Nucleus accumbens (tissue), 56 donors: Measurements from ENCODE around the gene SPTB.
"Not testable (repeated sequence)": the region's sequence is repeated elsewhere in the genome, so short reads cannot be mapped to it uniquely, and the experiment has no call there.

ENCODE experiments used
- DNase-seq, 56 donors: peaks; one replicate each; lab custom pipeline; 2025; lab: John Stamatoyannopoulos, UW

Gene SPTB

DNA sequence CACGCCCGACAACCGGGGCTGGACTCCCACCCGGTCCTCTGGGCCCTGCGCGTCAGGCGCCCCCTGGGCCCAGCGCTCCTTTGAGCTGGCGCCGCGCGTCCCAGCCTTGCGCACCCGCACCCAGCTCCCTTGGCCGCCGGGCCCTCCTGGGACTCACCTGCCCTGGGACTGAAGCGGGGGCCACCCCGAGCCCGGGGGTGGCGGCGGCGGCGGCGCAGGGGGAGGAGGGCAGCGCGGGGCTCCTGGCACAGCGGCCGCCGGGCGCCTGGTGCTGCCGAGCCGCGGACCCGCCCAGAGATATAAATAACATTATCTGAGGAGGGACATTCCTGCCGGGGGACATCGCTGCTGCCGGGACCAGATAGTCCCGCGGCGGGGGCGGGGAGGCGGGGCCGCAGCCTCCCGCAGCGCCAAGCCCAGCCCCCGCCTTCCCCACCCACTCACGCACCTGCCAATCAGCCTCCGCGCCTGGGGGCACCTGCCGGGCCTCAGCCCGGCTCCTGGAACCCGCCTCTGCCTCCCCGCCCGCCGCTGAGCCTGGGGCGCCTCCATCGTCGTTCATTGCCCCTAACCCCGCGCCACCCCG, at the start of gene SPTB:
Gene SPTB, minus strand, starts transcription at position 273 of the 586 bp plus-strand sequence. CDS start 56,813 bp downstream, outside the sequence.
- peak in 31 of 56 donors; percentile 8 to 75 (median 46) for DNase-seq

DNA sequence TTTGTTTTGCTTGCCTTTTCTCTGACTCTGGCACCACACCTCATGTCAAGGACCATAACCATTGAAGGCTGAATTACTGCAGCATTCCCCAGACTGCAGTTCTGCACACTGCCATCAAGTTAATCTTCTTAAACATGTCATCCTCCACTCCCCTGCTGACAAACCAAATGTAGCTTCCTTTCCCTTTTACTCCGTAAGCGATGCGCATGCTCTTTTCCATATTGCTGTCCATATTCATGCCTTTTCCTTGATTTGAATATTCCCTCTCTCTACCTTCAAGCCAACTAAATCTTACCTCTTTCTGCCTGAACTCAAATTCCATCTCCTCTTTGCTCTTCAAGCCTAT, 49.3 kb upstream of the SPTB start:
- no peak for DNase-seq

- DNase-seq, result no peak
These were observed 48.7 kb upstream of the SPTB start for GRCh38 chr14:64928239-64929013.

DNA sequence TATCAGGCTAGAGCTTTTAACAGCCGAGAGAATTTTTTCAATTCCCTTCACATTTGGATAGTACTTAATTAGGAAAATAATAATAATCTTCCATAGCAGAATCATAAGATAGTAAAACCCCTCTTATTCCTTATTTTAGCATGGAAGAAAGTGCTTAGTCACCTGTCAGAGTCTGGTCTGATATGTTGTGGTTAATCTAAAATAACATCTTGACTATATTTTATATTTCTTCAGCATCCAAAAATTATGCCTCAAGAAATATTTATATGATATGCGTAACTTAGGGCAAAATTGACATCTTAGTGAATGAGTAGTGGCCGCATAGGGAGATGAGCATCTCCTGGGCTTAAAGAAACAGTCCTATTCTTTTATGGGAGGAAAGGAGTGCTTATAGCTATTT, 47.3 kb upstream of the SPTB start:
- DNase-seq, result no peak

DNA sequence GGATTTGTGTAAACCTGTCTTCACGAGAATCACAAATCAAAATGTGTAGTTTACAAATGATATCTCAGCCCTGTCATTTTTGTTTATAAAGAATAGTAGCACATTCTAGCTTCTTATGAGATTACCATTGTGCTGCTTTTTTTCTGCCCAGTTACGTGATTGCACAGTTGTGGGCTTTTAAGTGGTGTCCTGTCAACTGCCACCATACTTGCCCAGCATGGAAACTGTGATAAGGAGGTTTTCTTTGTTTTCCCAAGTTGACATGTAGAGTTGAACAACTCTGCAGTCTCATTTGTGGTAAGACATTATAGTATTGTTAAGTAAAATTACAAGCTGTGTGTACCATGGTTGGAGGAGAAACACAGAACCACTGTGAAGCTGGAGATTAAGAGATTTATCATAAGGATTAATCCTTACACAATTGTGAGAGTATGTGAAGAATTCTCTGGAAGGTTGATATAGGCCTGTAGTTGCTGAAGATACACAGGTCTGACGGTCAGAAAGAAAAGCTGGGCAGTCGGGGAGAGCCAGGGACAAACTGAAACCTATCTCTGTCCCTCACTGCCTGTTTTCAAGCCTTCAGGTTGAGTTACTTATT, 46.8 kb upstream of the SPTB start:
- DNase-seq, result no peak

DNA sequence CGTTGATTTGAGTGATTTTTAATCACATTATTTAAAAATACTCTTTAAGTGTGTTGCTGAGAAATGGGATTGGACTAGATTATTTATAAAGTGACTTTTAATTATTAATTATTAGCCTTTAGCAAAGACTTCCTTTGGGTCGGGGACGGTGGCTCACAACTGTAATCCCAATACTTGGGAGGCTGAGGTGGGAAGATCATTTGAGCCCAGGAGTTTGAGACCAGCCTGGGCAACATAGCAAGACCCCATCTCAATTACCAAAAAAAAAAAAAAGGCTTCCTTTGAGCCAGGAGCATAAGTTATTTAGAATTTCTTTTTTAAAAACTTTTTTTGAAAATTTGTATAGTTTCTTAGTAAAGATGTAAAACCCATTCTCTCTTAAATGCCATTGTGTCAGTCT, 43.3 kb upstream of the SPTB start:
- DNase-seq, result no peak

DNA sequence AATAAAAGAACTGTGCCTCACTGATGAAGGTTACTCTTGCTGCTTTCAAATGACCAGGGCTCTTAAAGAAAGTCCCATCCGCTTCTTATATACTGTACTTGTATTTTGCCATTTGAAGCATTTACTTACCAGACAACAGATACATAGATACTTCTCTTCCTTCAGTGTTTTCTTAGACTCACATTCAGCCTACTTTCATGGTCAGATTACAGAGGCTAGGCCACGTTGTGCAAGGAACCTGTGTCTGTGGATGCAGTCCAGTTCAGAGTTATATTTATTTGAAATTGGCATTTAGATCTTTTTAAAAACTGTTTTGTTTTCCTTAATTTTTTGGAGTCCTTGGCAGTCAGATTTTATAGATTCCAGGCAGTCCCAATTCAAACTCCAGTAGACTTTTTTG, 40.8 kb upstream of the SPTB start:
- DNase-seq, result no peak

GRCh38 chr14:64919618-64920017, 39.9 kb upstream of the SPTB start:
- no peak for DNase-seq

DNA sequence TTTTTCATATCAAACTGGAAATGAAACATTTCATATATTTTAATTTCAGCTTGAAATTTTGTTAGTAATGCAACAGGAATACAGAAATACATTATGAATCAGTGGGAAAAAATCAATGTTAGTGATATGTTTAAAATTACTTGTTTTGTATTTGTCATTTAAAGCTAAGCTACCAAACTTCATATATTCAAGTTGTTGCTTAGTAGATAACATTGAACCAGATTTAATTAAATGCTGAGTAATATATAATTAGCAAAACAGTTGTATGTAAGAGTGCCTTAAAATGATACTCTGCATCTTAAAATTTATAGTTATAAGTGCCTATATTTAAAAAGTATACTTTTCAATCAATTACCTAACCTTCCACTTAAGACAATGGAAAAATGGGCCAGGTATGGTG, 39.5 kb upstream of the SPTB start:
- no peak for DNase-seq

DNA sequence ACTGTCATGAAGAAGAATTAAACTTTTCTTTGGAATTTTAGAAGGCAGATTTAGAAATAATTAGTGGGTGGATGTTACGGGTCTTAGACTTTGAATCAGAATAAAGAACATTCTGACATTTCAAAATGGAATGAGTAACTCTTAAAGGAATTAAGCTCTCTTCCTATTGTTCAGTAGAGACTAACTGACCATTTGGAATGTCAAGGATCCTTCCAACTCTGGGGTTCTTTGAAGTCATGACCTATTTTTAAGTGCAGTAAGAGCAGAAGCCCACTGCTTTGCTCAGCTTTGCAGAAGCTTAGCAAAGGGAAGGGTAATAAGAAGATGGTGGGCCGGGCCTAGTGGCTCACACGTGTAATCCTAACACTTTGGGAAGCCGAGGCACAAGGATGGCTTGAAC, 38.5 kb upstream of the SPTB start:
- no peak for DNase-seq

DNA sequence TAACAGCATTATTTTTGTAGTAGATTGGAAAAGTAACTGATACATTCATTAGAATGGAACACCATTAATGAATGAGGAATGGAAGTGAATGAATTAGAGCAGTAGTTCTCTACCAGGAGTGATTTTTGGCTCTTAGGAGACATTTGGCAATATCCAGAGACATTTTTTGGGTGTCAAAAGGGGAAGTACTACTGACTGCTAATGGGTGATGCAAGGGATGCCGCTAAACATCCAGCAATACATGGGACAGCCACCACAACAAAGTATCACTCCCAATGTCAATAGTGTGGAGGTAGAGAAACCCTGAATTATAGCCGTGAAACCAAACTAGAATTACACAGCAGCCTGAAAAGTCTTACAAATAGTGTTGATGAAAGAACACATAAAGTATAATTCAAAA, 36.1 kb upstream of the SPTB start:
- no peak for DNase-seq

DNA sequence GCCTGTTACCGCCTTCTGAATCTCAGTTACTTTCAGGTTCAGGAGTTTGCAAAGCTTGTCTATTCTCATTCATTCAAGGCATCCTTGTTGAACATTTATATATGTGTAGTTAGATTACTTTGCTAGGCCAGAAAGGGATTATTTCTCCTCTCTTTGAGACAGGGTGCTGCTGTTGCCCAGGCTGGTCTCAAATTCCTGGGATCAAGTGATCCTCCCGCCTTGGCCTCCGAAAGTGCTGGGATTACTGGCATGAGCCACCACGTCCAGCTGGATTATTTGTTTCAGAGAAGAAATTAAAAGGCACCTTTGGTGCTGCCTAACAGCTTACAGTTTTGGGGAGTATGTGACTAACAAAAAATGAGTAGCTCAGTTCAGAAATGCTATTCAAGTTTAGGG, 35.3 kb upstream of the SPTB start:
- no peak for DNase-seq

DNA sequence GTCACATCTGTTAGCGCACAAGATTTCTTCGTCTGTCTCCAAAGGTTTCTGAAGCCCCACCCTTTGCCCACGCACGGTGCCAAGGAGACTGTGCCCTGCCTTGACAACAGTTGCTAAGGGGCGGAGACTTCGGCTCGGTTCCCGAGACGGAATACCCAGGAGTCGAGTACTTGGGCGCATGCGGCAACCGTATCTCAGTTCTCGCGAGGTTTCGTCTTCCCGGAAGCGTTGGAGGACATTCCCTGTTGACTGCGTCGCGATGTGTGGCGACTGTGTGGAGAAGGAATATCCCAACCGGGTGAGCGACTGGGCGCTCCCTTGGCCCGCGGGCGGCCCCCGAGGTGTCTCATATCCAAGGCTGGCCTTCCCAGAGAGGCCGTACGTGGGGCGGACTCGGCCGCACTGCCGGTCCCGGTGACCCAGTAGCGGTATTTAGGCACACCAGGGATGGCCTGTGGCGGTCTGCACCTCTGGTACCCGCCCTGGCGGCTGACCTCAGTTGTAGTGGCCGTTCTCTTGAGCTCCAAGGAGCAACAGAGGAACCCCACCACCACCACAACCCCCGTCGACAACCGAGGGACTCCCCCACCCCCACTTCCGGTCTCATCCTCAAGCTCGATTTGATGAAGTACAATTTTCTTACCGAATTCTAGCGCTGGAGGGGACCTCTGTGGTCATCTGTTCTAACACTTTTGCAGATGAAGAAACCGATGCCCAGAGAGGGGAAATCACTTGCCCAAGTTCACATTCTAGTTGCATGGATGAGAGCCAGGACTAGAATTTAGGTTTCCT, 34.7 kb upstream of the SPTB start, which contains the start of gene CHURC1:
Gene CHURC1, plus strand, starts transcription at position 219 of the 792 bp plus-strand sequence. Its CDS starts 41 bp downstream, at position 260.
- DNase-seq, result peak; percentile 73 to 99 (median 94)

DNA sequence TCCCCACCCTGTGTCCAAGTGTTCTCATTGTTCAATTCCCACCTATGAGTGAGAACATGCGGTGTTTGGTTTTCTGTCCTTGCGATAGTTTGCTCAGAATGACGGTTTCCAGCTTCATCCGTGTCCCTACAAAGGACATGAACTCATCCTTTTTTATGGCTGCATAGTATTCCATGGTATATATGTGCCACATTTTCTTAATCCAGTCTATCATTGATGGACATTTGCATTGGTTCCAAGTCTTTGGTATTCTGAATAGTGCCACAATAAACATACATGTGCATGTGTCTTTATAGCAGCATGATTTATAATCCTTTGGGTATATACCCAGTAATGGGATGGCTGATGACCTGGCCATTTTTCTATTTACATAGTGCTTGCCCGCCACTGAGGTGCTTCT, 33.8 kb upstream of the SPTB start:
- DNase-seq, result not testable (repeated sequence)

- no peak for DNase-seq
These were observed 32.6 kb upstream of the SPTB start for GRCh38 chr14:64912261-64912660.

DNA sequence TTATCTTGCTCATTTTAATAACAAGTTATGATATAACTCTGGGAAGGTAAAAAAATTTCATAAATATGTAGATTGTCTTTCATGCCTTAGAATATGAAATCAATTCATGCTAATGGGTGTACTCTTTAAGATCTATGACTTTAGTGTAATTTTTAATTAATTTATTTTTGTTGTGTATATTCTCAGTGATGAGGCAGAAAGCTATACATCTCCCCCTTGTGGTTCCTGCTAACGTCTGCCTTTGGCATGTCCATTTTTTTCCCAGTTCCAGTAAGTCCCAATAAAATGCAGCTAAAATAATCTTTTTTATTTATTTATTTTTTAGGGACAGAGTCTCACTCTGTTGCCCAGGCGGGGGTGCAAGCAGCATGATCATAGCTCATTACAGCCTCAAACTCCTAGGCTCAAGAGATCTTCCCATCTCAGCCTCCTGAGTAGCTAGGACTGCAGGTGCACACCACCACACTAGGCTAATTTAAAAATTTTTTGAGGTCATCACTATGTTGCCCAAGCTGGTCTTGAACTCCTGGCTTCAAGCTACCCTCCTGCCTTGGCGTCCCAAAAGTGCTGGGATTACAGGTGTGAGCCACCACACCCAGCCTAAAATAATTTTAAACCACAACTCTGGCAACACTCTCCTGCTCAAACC, 31.3 kb upstream of the SPTB start:
- no peak for DNase-seq

DNA sequence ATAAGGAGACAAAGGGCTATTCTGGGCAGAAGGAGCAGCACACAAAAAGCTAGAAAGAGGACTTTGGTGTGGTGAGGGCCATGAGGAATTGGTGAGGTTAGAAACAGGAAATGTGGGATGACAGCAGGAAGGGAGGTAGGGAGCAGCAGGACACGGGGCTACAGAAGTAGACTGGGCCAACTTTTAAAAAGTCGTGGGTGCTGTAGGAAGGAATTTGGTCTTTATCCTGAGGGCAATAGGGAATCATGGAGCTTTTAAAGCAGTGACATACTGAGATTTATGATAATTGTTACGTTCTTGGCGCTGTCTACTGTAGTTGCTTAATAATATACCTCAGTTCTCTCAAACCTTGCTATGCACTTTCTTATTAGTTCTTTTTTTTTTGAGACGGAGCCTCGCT, 26.3 kb upstream of the SPTB start:
- no peak for DNase-seq

- no peak for DNase-seq
These were observed 20.3 kb upstream of the SPTB start for GRCh38 chr14:64899958-64900357.

- peak in 9 of 56 donors; percentile 1 to 45 (median 8) for DNase-seq
These were observed 12.2 kb upstream of the SPTB start for GRCh38 chr14:64891839-64892375.

DNA sequence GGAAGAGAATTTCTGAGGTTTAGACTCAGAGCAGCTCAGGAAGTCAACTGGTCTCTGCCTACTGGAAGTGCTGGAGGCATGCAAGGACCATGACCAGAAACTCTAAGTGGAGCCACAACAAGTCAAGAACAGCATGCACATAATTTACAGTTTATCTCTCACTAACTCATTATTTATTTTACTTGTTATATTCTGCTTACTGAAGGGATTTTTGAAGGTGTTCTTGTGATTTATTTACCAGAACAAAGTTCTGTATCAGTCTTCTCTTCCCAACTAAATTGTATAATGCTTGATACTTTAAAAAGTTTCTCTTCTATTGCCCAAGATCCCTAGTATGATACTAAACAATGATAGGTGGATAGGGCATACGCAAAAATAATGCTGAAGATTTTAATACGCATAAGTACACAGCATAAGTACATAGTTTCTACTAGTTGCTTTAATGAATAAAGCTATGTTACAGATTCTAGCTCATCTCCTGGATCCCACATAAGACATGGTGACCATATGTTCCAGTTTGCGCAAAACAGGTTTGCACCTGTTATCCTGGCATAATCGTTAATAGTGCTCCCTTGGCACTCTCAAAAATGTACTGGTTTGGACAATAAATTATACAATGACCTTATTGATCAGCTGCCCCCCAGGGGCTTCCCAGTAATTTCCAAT, 11.6 kb upstream of the SPTB start:
- no peak for DNase-seq
